ENCODE results near the gene SEC61A2.

DNA sequence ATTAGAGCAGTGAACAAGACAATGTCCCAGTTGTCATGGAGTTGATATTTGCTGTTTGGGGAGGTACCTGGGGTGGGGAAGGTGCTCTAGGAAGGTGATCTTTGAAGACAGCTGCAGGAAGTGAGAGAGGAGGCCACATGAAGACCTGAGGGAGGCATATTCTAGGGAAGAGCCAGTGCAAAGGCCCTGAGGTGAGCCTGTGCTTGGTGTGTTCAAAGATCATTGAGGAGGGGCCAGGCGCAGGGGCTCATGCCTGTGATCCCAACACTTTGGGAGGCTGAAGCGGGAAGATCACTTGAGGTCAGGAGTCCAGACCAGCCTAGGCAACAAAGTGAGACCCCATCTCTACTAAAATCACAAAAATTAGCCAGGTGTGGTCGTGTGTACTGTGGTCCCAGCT is 15.1 kb downstream of the SEC61A2 start:
- TF ChIP-seq EZH2 (IDR thresholded peaks at IDR 0.05) (no peak), POLR2AphosphoS5 (IDR thresholded peaks at IDR 0.05; ENCODE audit: borderline replicate concordance, low read depth, low read length) (no peak)
